ENCODE measurements around the gene KCNQ1OT1. TPM values are rescaled to one million over a fixed set of nuclear protein-coding genes. Genes with fewer than 3 reads are reported as not detected.

Gene KCNQ1OT1
- total and polyA plus RNA-seq, 2 experiments from 2014 or later, result 3.1 to 7.9 TPM

DNA sequence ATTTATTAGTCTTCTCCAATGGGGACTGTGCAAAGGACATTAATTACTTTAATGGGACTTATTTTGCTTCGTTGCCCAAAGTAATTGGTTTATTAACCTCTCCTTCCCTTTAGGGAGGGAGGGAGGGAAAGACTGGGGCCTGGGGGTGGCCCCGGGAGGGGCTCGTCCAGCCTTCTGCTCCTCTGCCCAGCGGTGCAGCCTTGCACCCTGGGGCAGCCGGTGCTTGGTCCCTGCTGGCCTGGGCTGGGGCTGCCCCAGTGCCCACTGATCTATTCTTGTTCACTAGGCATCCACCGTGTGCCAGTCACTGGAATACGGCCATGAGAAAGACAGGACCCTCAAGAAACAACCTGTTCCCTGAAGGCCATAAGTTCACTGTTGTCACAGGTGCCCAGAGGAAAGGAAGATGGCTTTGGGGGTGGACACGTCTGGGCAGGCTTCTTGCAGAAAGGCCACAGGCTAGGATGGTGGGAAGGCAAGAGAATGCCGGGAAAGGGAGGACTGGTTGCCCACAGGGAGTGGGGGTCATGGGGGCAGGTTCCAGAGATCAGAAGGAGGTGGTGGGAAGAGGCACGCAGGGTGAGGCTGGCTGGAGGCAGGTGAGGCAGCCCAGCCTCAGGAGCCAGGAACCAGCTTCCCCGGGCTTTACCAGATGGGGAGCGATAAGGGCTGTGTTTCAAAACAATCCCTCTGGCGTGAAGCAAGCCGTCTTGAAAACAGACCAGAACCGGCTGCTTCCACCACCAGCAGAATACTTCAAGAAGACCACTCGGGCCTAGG, 47.6 kb upstream of the KCNQ1OT1 start:
- H3K36me3 ChIP-seq (replicated peaks; ENCODE audit: insufficient read depth, low read depth), result no peaks in the 10 kb centered on the region
- peaks cover 27% of the 10 kb centered on the region for H3K4me1 ChIP-seq (ENCODE audit: insufficient read depth)
- no peaks in the 10 kb centered on the region for H3K79me2 ChIP-seq
- H3K4me3 ChIP-seq, result no peak overlapping the region
- H3K9me3 ChIP-seq (ENCODE audit: low read depth), result no peaks in the 10 kb centered on the region
- no peak overlapping the region for H2AFZ ChIP-seq
- no peaks in the 10 kb centered on the region for H3K27me3 ChIP-seq
- no peak overlapping the region for H3K27ac ChIP-seq
- no peaks in the 10 kb centered on the region for H3K9me2 ChIP-seq (replicated peaks; ENCODE audit: insufficient read depth)
- no peak overlapping the region for H3K4me2 ChIP-seq
- no peaks in the 10 kb centered on the region for H4K20me1 ChIP-seq (ENCODE audit: insufficient read depth, poor library complexity, severe bottlenecking)
- TF ChIP-seq EZH2 (IDR thresholded peaks at IDR 0.05; ENCODE audit: borderline replicate concordance) (no peak), EZH2phosphoT487 (IDR thresholded peaks at IDR 0.05; ENCODE audit: low read depth, severe bottlenecking, unreplicated experiment) (no peak)
- TF ChIP-seq, protein P1, sequence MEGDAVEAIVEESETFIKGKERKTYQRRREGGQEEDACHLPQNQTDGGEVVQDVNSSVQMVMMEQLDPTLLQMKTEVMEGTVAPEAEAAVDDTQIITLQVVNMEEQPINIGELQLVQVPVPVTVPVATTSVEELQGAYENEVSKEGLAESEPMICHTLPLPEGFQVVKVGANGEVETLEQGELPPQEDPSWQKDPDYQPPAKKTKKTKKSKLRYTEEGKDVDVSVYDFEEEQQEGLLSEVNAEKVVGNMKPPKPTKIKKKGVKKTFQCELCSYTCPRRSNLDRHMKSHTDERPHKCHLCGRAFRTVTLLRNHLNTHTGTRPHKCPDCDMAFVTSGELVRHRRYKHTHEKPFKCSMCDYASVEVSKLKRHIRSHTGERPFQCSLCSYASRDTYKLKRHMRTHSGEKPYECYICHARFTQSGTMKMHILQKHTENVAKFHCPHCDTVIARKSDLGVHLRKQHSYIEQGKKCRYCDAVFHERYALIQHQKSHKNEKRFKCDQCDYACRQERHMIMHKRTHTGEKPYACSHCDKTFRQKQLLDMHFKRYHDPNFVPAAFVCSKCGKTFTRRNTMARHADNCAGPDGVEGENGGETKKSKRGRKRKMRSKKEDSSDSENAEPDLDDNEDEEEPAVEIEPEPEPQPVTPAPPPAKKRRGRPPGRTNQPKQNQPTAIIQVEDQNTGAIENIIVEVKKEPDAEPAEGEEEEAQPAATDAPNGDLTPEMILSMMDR (IDR thresholded peaks at IDR 0.05; ENCODE audit: poor library complexity), result no peak
- WGBS (ENCODE audit: low lambda C conversion rate, missing lambda C conversion rate), result 81% methylated on average over 16 of the region's 16 CpGs
- no peak for DNase-seq (ENCODE audit: low spot score)

DNA sequence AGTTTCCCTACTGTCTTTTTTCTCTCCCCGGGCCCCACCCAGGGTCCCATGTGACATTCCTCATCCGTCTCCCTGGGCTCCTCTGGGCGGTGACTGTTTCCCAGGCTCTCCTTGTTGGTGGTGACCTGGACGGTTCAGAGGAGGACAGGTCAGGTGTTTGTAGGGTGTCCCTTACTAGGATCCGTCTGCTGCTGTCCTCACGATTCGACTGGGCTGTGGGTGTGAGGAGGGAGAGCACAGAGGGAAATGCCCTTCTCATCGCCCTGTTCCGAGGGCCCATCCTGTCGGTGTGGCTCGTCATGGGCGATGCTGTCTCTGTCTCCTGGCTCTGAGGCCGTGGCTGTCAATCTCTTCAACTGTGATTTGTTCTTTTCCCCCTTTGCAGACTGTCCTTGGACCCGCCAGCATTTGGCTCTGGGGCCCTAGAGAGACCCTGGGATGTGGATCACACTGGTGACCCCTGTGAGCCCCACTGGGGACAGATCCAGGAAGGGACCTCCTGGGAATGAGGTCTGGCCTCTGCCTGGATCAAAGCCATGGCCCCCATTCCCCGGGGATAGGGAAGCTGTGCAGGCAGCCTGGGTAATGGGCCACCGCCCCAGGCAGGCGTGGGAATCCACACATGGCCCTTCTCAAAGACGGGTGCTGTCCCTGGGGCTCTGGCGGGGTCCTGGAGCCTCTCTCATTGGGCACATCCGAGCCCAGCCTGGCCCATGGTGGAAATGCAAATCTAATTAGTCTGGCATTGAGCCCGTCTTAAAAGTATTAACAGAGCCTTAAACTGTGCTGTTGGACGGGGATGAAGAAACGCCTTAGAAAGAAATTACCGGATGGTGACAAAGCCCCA, 46.8 kb upstream of the KCNQ1OT1 start:
- TF ChIP-seq EZH2 (IDR thresholded peaks at IDR 0.05; ENCODE audit: borderline replicate concordance) (no peak), EZH2phosphoT487 (IDR thresholded peaks at IDR 0.05; ENCODE audit: low read depth, severe bottlenecking, unreplicated experiment) (no peak)
- TF ChIP-seq, protein P1 (IDR thresholded peaks at IDR 0.05; ENCODE audit: poor library complexity), result no peak
- no peaks in the 10 kb centered on the region for H3K9me3 ChIP-seq (ENCODE audit: low read depth)
- H3K4me1 ChIP-seq (ENCODE audit: insufficient read depth), result peaks cover 34% of the 10 kb centered on the region
- WGBS (ENCODE audit: low lambda C conversion rate, missing lambda C conversion rate), result 91% methylated on average over 24 of the region's 24 CpGs
- H3K4me3 ChIP-seq, result no peak overlapping the region
- H3K4me2 ChIP-seq, result no peak overlapping the region
- no peaks in the 10 kb centered on the region for H3K36me3 ChIP-seq (replicated peaks; ENCODE audit: insufficient read depth, low read depth)
- no peak for DNase-seq (ENCODE audit: low spot score)
- no peaks in the 10 kb centered on the region for H3K79me2 ChIP-seq
- H3K27me3 ChIP-seq, result no peaks in the 10 kb centered on the region
- H2AFZ ChIP-seq, result no peak overlapping the region
- no peaks in the 10 kb centered on the region for H3K9me2 ChIP-seq (replicated peaks; ENCODE audit: insufficient read depth)
- no peaks in the 10 kb centered on the region for H4K20me1 ChIP-seq (ENCODE audit: insufficient read depth, poor library complexity, severe bottlenecking)
- H3K27ac ChIP-seq, result no peak overlapping the region

DNA sequence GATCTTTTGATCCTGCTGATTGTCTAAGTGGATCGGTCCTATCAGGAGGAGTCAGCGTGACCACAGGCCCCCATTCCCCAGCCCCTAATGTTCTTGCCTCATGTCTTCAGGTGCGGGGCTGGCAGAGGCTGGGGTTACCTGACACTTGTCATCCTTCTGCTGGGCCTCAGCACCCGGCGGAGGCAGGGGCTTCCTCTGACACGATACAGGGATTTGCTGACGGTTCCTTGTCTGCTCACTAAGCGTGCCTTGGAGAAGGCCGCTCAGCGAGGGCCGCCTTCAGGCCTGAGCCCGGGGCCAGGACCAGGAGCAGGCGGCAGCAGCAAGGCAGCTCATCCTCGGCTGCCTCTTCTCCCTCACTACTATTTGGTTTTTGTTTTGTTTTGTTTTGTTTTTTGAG, 45.7 kb upstream of the KCNQ1OT1 start:
- Histone ChIP-seq H3K36me3 (replicated peaks; ENCODE audit: insufficient read depth, low read depth) (no peaks in the 10 kb centered on the region), H3K4me3 (no peak overlapping the region), H2AFZ (no peak overlapping the region), H3K79me2 (no peaks in the 10 kb centered on the region), H3K4me2 (no peak overlapping the region), H4K20me1 (ENCODE audit: insufficient read depth, poor library complexity, severe bottlenecking) (no peaks in the 10 kb centered on the region), H3K9me3 (ENCODE audit: low read depth) (no peaks in the 10 kb centered on the region), H3K9me2 (replicated peaks; ENCODE audit: insufficient read depth) (no peaks in the 10 kb centered on the region), H3K27me3 (no peaks in the 10 kb centered on the region), H3K27ac (no peak overlapping the region), H3K4me1 (ENCODE audit: insufficient read depth) (peaks cover 40% of the 10 kb centered on the region)
- no peak for DNase-seq (ENCODE audit: low spot score)
- TF ChIP-seq, protein P1 (IDR thresholded peaks at IDR 0.05; ENCODE audit: poor library complexity), result no peak
- TF ChIP-seq EZH2phosphoT487 (IDR thresholded peaks at IDR 0.05; ENCODE audit: low read depth, severe bottlenecking, unreplicated experiment) (no peak), EZH2 (IDR thresholded peaks at IDR 0.05; ENCODE audit: borderline replicate concordance) (no peak)
- 92% methylated on average over 14 of the region's 14 CpGs for WGBS (ENCODE audit: low lambda C conversion rate, missing lambda C conversion rate)

Measured in hepatocyte (in vitro differentiated cells).